Ovary (tissue), 3 donors: ENCODE results near the gene ZNF701.

Experiments
- CTCF ChIP-seq, 3 donors: fragments of 450-650 bp in 2 of 3; fragments of 200-600 bp in 1 of 3; IDR thresholded peaks; one replicate each; pipeline versions ENCODE4 v1.5.1 to v1.8.0; 2016 to 2022; ENCODE audit warnings: antibody characterized with exemption in 3 of 3, mild to moderate bottlenecking in 1 of 3
- EP300 ChIP-seq: sonication (generic); formaldehyde crosslinking; IDR thresholded peaks from one replicate; pipeline ENCODE4 v1.6.1; 2017; ENCODE audit warnings: antibody characterized with exemption
- POLR2A ChIP-seq: fragments of 450-650 bp; IDR thresholded peaks from one replicate; pipeline ENCODE4 v1.6.1; 2017; ENCODE audit warnings: antibody characterized with exemption, mild to moderate bottlenecking, moderate library complexity
- donor health status: DM: no; HTN: no; CAD: no.

- no peak for TF ChIP-seq POLR2A
- TF ChIP-seq CTCF (IDR thresholded peaks at IDR 0.05), result no peak
- TF ChIP-seq EP300, result no peak
Observed at GRCh38 chr19:52554216-52554971, 15.7 kb upstream of the ZNF701 start.
